Left lung (tissue), 10 donors: ENCODE data around the gene TPSAB1. TPM values are rescaled to one million over a fixed set of nuclear protein-coding genes. Genes with fewer than 3 reads are reported as not detected.
A peak's percentile ranks its signal among the peaks of the same experiment; 100 is the strongest.
"Not testable (repeated sequence)": the region's sequence is repeated elsewhere in the genome, so short reads cannot be mapped to it uniquely, and the experiment has no call there.

Experiments
- ATAC-seq: fragments of 200-7000 bp; cut with Tn5 transposase; one replicate; pipeline ENCODE4 v1.9.1; 2020; ENCODE audit warnings: moderate library complexity
- DNase-seq, 4 donors: peaks; one replicate each; pipeline ENCODE4 v3.0.0-alpha.2; 2013 to 2020
- H3K27ac ChIP-seq, 2 donors: fragments of 200-600 bp; sonication (generic) in 1 of 2; one replicate each; pipeline versions ENCODE4 v1.5.0 to v1.8.0; 2020 to 2021
- H3K27me3 ChIP-seq, 2 donors: fragments of 200-600 bp; sonication (generic) in 1 of 2; one replicate each; pipeline versions ENCODE4 v1.5.0 to v1.8.0; 2020 to 2021
- H3K36me3 ChIP-seq, 2 donors: fragments of 200-600 bp; sonication (generic) in 1 of 2; one replicate each; pipeline versions ENCODE4 v1.5.0 to v1.8.0; 2020 to 2021
- H3K4me1 ChIP-seq, 2 donors: fragments of 200-600 bp; one replicate each; pipeline ENCODE4 v1.8.0; 2021
- H3K4me3 ChIP-seq, 2 donors: fragments of 200-600 bp; sonication (generic) in 1 of 2; one replicate each; pipeline versions ENCODE4 v1.5.0 to v1.8.0; 2020 to 2021; ENCODE audit warnings: mild to moderate bottlenecking in 1 of 2
- H3K9me3 ChIP-seq, 2 donors: fragments of 200-600 bp; sonication (generic) in 1 of 2; one replicate each; pipeline versions ENCODE4 v1.5.0 to v1.8.0; 2020 to 2021
- intact Hi-C, 2 donors: fragments of 100-400 bp; cut with DNase I; formaldehyde crosslinking; loops; one replicate each; pipeline versions ENCODE4 v1.11.2 to v1.14.2; 2022
- polyA plus RNA-seq, 6 donors: library from polyadenylated mRNA; unstranded; fragments of 120-200 nt; gene quantifications; one replicate each; pipeline ENCODE4 v1.2.1, GENCODE V29; 2013; ENCODE audit not compliant: insufficient read length in 6 of 6
- total RNA-seq, 2 donors: library from RNA; stranded (reverse); fragmentation: NEBNext Ultra II Directional; extraction: Animal tissue kit (Norgen Biotek cat#: 25700); gene quantifications; one replicate each; pipeline ENCODE4 v1.2.1, GENCODE V29; 2021
- TF ChIP-seq, protein P1 (sequence below), 2 donors: fragments of 200-600 bp; sonication (generic) in 1 of 2; IDR thresholded peaks; one replicate each; pipeline versions ENCODE4 v1.5.0 to v1.8.0; 2021; ENCODE audit warnings: antibody characterized with exemption in 2 of 2
- donor health status: DM: no; HTN: yes; CAD: no.
- donor health status: DM: no; HTN: no; CAD: no.

TPSAB1 gene
- total and polyA plus RNA-seq, 8 donors = 0.21 to 51.0 (median 17.7) TPM; not detected in 4

DNA sequence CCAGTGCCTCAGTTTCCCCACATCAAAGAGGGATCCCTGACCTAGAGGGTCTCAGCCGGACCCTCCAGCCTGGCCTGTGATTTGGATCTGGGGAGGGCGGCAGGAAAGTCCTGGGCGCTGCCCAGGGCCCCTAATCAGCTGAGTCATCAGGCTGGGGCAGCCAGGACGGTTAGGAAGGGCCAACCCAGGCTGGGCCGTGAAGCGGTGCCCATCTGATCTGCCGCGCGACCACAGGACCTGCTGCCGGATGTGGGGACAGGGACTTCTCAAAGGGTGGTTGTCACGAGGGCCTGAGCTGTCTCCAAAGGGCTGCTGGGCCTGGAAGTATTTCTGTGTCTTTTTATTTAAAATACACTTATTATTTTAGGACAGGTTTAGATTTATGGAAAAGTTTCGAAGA lies 4.4 kb downstream of the TPSAB1 start:
- no peak overlapping the region for H3K4me3 ChIP-seq
- H3K9me3 ChIP-seq = no peaks in the 10 kb centered on the region
- peaks cover 0 to 30% of the 10 kb centered on the region in 2 donors for H3K27me3 ChIP-seq
- intact Hi-C loops = no loop called here
- H3K27ac ChIP-seq = no peak overlapping the region
- TF ChIP-seq, protein P1, sequence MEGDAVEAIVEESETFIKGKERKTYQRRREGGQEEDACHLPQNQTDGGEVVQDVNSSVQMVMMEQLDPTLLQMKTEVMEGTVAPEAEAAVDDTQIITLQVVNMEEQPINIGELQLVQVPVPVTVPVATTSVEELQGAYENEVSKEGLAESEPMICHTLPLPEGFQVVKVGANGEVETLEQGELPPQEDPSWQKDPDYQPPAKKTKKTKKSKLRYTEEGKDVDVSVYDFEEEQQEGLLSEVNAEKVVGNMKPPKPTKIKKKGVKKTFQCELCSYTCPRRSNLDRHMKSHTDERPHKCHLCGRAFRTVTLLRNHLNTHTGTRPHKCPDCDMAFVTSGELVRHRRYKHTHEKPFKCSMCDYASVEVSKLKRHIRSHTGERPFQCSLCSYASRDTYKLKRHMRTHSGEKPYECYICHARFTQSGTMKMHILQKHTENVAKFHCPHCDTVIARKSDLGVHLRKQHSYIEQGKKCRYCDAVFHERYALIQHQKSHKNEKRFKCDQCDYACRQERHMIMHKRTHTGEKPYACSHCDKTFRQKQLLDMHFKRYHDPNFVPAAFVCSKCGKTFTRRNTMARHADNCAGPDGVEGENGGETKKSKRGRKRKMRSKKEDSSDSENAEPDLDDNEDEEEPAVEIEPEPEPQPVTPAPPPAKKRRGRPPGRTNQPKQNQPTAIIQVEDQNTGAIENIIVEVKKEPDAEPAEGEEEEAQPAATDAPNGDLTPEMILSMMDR (IDR thresholded peaks at IDR 0.05) = no peak
- ATAC-seq (no peak), DNase-seq (no peak)
- H3K36me3 ChIP-seq = no peaks in the 10 kb centered on the region
- H3K4me1 ChIP-seq = no peaks in the 10 kb centered on the region

DNA sequence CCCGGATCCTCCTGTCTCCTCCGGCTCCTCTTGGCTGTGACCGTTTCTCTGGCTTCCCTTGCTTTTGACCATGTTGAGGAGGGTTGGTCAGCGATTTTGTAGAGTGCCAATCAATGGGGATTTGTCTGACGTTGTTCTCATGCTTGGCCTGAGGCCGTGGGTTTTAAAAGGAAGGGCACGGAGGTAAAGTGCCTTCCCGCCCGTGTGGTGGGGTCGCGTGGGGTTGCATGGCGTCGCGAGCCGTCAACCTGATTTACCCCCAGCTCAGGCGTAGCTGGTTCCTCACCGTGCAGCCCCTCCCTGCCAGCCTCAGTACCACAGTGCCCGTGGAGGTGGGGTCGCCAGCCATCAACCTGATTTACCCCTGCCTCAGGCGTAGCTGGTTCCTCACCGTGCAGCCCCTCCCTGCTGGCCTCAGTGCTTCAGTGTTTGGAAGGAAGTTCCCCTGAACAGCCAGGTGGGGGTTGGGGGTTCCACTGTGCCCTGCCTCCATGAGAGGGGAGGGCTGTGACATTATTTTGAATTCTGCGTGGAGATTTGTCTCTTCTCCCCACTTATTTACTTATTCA lies 5.0 kb downstream of the TPSAB1 start:
- intact Hi-C loops = no loop called here
- TF ChIP-seq, protein P1 (IDR thresholded peaks at IDR 0.05) = no peak
- ATAC-seq = no peak
- H3K9me3 ChIP-seq = no peaks in the 10 kb centered on the region
- H3K27ac ChIP-seq = no peak overlapping the region
- H3K27me3 ChIP-seq = peaks cover 0 to 30% of the 10 kb centered on the region in 2 donors
- no peaks in the 10 kb centered on the region for H3K36me3 ChIP-seq
- no peak for DNase-seq
- no peaks in the 10 kb centered on the region for H3K4me1 ChIP-seq
- no peak overlapping the region for H3K4me3 ChIP-seq

DNA sequence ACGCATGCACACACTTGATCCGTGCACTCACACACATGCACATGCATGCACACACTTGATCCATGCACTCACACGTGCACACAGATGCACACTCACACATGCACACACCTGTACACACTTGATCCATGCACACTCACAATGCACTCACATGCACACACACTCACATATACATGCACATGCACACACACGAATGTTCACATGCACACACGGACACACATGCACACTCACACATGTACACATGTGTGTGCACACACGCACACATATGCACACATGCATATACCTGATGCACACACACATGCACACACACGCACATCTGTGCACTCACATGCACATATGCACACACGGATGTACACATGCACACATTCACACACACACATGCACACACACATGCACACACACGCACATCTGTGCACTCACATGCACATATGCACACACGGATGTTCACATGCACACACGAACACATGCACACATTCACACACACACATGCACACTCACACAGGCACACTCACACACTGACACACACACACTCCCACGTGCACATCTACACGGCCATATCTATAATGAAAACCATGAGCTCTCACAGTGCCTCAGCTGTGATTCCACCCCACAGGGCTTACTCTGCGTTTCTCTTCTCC lies 7.5 kb downstream of the TPSAB1 start:
- intact Hi-C loops, H3K27ac ChIP-seq, H3K9me3 ChIP-seq, H3K36me3 ChIP-seq, H3K4me1 ChIP-seq, H3K4me3 ChIP-seq, DNase-seq, ATAC-seq: not testable (repeated sequence)
- H3K27me3 ChIP-seq = peaks cover 0 to 30% of the 10 kb centered on the region in 2 donors

DNA sequence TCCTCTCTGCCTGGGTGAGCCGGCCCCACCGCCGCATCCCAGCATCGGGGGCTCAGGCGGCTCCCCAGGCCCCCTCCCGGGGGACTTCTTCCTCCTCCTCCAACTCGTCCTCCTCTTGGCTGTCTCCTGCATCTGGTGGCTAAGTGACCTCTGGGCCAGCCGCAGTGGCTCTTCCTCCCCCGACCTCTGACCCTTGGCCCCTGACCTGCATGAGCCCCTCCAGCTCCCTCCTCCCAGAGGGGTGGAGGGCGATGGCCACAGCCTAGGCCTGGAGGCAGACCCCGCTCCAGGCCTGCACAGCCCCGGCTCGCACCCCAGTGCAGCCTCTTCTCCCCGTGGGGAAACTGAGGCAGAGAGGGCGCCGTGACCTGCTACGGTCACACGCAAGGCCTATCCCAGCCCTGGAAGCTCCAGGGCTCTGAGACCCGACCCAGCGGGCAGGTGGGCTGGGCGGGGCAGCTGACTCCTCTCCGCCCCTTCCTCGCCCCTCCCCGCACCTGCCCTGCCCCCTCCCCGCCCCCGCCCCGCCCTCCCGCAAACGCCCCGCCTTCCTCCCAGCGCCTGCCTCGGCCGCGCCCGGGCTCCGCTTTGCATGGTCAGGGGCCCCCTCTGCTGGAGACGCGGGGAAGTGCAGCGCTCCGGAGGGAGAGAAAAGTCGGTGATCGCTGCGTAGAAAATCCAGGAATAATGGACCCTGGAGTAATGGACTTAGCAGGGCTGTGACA lies 8.7 kb downstream of the TPSAB1 start:
- H3K36me3 ChIP-seq, intact Hi-C loops, H3K9me3 ChIP-seq, H3K27ac ChIP-seq, H3K4me1 ChIP-seq, H3K4me3 ChIP-seq, DNase-seq: not testable (repeated sequence)
- ATAC-seq = peak; percentile 94
- H3K27me3 ChIP-seq = peaks cover 0 to 25% of the 10 kb centered on the region in 2 donors

DNA sequence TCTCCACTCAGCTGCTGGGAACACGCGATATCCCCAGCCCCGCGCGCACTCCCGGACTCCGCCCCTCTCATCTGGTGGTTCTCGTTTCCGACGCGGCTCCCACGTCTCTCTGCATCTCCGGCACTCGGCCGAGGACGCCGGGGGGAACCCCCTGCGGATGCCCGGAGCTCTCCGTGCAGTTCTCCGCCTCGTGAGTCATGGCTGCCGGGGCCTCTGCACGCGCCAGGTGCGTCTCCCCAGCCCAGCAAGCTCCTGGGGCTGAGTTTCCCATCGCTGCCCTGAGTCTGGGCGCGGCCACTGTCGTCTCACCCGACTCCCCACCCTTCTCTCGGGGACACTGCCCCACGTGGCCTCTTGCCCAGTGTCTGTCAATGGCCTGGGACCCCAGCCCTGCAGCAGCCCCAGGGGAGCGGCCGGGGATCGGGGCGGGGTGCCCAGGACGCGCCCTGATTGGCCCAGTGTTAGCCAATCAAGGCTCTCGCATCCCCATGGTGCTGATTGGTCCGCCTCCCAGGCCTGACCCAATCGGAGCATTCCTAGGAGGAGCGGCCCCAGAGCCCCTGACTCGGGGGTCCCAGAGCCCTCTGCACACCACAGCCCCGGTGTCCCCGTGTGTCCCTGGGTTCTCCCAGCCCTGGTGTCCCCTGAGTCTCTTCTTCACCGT lies 13.3 kb downstream of the TPSAB1 start:
- H3K27ac ChIP-seq, H3K9me3 ChIP-seq, ATAC-seq, H3K4me1 ChIP-seq, H3K36me3 ChIP-seq, H3K4me3 ChIP-seq, DNase-seq, intact Hi-C loops: not testable (repeated sequence)
- peaks cover 0 to 32% of the 10 kb centered on the region in 2 donors for H3K27me3 ChIP-seq

DNA sequence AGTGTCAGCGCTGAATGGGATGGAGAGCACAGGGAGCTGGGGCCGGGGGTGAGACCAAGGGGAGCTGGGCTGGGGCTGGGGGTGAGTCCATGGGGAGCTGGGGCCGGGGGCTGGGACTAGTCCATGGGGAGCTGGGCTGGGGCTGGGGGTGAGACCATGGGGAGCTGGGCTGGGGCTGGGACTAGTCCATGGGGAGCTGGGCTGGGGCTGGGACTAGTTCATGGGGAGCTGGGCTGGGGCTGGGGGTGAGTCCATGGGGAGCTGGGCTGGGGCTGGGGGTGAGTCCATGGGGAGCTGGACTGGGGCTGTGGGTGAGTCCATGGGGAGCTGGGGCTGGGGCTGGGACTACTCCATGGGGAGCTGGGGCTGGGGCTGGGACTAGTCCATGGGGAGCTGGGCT lies 14.3 kb downstream of the TPSAB1 start:
- H3K9me3 ChIP-seq, DNase-seq, H3K4me1 ChIP-seq, intact Hi-C loops, H3K36me3 ChIP-seq, H3K27ac ChIP-seq, H3K4me3 ChIP-seq, ATAC-seq: not testable (repeated sequence)
- H3K27me3 ChIP-seq = peaks cover 7 to 42% of the 10 kb centered on the region in 2 donors

DNA sequence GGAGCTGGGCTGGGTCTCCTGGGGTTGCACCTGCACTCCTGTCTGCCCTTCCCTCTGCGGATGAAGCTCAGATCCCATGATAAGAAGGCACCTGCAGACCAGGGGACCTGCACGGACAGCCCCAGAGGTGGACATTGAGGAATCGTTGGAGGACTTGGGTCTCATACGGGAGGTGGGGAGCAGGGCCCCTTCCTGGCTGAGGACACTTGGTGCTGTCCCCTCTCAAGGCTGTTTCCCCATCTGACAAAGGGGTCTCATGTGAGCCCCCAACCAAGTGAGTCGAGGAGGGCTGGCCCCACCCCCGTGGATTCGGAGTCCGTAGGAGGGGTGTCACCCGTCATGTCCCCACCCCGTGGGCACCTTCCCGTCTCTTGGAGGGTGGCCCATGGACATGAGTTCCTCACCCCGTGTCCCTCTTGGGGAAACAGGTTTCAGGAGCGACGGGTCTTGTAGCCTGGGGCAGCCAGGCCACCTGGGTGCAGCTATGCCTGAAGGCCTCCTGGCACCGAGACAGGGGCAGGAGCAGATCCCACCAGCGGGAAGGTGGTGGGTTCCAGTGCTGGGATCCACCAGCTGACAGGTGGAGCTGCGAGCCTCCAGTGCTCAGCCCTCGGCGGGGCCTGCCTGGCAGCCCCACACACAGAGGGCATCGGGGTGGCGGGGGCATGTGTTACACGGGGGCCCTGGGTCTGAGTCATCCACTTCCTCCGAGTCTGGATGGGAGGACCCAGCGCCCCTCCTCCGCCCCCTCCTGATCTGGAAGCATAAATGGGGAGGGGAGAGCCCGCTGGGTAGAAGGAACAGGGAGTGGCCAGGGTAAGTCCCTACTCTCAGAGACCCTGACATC lies 15.0 kb downstream of the TPSAB1 start, which contains the start of gene TPSD1:
TSS of gene TPSD1 (plus strand) at position 794 of the 847 bp plus-strand sequence. CDS start 212 bp downstream, outside the sequence.
- intact Hi-C loops, H3K4me3 ChIP-seq, H3K9me3 ChIP-seq, ATAC-seq, H3K36me3 ChIP-seq, H3K4me1 ChIP-seq, DNase-seq, H3K27ac ChIP-seq: not testable (repeated sequence)
- peaks cover 14 to 49% of the 10 kb centered on the region in 2 donors for H3K27me3 ChIP-seq

DNA sequence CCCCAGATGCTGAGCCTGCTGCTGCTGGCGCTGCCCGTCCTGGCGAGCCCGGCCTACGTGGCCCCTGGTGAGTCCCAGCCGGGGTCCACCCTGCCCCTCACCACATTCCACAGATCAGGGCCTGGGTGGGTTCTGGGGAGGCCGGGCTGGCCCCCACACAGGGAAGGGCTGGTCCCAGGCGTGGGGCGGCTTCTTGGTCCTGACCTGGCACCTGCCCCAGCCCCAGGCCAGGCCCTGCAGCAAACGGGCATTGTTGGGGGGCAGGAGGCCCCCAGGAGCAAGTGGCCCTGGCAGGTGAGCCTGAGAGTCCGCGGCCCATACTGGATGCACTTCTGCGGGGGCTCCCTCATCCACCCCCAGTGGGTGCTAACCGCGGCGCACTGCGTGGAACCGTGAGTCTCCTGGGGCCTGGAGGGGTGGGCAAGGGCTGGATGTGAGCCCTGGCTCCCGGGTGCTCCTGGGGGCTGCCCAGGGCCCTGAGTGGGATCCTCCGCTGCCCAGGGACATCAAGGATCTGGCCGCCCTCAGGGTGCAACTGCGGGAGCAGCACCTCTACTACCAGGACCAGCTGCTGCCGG lies 15.9 kb downstream of the TPSAB1 start:
- H3K27me3 ChIP-seq = peaks cover 20 to 58% of the 10 kb centered on the region in 2 donors
- H3K36me3 ChIP-seq, DNase-seq, ATAC-seq, H3K9me3 ChIP-seq, H3K4me1 ChIP-seq, H3K4me3 ChIP-seq, H3K27ac ChIP-seq, intact Hi-C loops: not testable (repeated sequence)
